GM12878 (cell line): ENCODE data around the gene NOS2. TPM values are rescaled to one million over a fixed set of nuclear protein-coding genes. Genes with fewer than 3 reads are reported as not detected.
A peak's percentile ranks its signal among the peaks of the same experiment; 100 is the strongest.
"Not testable (repeated sequence)": the region's sequence is repeated elsewhere in the genome, so short reads cannot be mapped to it uniquely, and the experiment has no call there.

ENCODE experiments used
- ATAC-seq: fragments of 200-7000 bp; cut with Tn5 transposase; 3 replicates; pipeline ENCODE4 v1.9.1; 2020; ENCODE audit warnings: mild to moderate bottlenecking, moderate library complexity
- BruUV-seq: library from RNA; stranded (reverse); fragments of 400-500 nt; replicated peaks from 2 replicates; lab custom pipeline; 2021; lab: Mats Ljungman, UMichigan
- CTCF ChIA-PET: fragments of 300-600 bp; sonication (Branson Sonifier 250); formaldehyde crosslinking; extraction: SDS; loops from one replicate; lab custom pipeline; 2021; ENCODE audit warnings: inconsistent platforms; lab: Yijun Ruan, JAX
- POLR2A ChIA-PET: fragments of 350-600 bp; formaldehyde crosslinking; extraction: SDS; loops from one replicate; lab custom pipeline; 2021; ENCODE audit warnings: inconsistent platforms; lab: Charles Lee
- RAD21 ChIA-PET: fragments of 300-600 bp; sonication (Branson Sonifier 250); formaldehyde crosslinking; loops from one replicate; lab custom pipeline; 2023; ENCODE audit warnings: antibody characterized with exemption; ENCODE audit not compliant: unreplicated experiment; lab: Charles Lee
- SMC1A ChIA-PET: fragments of 300-600 bp; sonication (Branson Sonifier 250); formaldehyde crosslinking; loops from one replicate; lab custom pipeline; 2023; ENCODE audit not compliant: unreplicated experiment, uncharacterized antibody; lab: Charles Lee
- DNase-seq: peaks from one replicate; pipeline ENCODE4 v3.0.0-alpha.2; 2011; ENCODE audit warnings: low read depth, low spot score
- FAIRE-seq: peaks from 3 replicates; lab custom pipeline; 2011; peaks lifted over from hg19 to GRCh38; lab: Jason Lieb, UNC
- H2AFZ ChIP-seq: 2 replicates; pipeline ENCODE4 v1.6.0; 2011; ENCODE audit warnings: low read depth, low read length, control low read depth; ENCODE audit not compliant: control insufficient read depth
- H3K27ac ChIP-seq: 2 replicates; pipeline ENCODE4 v1.5.1; 2011; ENCODE audit warnings: control low read depth; ENCODE audit not compliant: control insufficient read depth, insufficient read depth
- H3K27me3 ChIP-seq, 2 experiments: replicated peaks in 1 of 2; 2 replicates each; pipeline versions ENCODE4 v1.6.0 to v1.6.1; 2011; ENCODE audit warnings: low read length in 1 of 2; ENCODE audit not compliant: control insufficient read depth in 2 of 2, insufficient read depth in 2 of 2
- H3K36me3 ChIP-seq, 2 experiments: 2 replicates each; pipeline ENCODE4 v1.5.1; 2011; ENCODE audit warnings: low read length in 1 of 2; ENCODE audit not compliant: control insufficient read depth in 2 of 2, insufficient read depth in 2 of 2
- H3K4me1 ChIP-seq: 2 replicates; pipeline ENCODE4 v1.6.1; 2011; ENCODE audit warnings: mild to moderate bottlenecking, low read length, moderate library complexity, mixed read lengths; ENCODE audit not compliant: control insufficient read depth, insufficient read depth
- H3K4me2 ChIP-seq: 2 replicates; pipeline ENCODE4 v1.6.0; 2011; ENCODE audit warnings: control low read depth; ENCODE audit not compliant: control insufficient read depth, insufficient read depth
- H3K4me3 ChIP-seq: fragments of 200-600 bp; sonication (generic); 2 replicates; pipeline ENCODE4 v1.5.1; 2016
- H3K79me2 ChIP-seq: 2 replicates; pipeline ENCODE4 v1.6.0; 2011; ENCODE audit warnings: low read length; ENCODE audit not compliant: control insufficient read depth, insufficient read depth
- H3K9ac ChIP-seq: 2 replicates; pipeline ENCODE4 v1.8.0; 2011; ENCODE audit warnings: low read length, control low read depth, mixed read lengths; ENCODE audit not compliant: control insufficient read depth, insufficient read depth
- H3K9me3 ChIP-seq: replicated peaks from 3 replicates; pipeline ENCODE4 v1.5.1; 2011; ENCODE audit warnings: mild to moderate bottlenecking, low read length; ENCODE audit not compliant: control insufficient read depth, insufficient read depth
- H4K20me1 ChIP-seq: 2 replicates; pipeline ENCODE4 v1.6.0; 2011; ENCODE audit not compliant: control insufficient read depth, insufficient read depth
- BRCA1 ChIP-seq: IDR thresholded peaks from 2 replicates; pipeline ENCODE4 v1.6.1; 2011; ENCODE audit warnings: low read depth, low read length, improper control_type of control experiment
- EP300 ChIP-seq, 2 experiments: fragments of 150-350 bp in 1 of 2; IDR thresholded peaks; 2 replicates each; pipeline ENCODE4 v1.6.1; 2011 to 2012; ENCODE audit warnings: low read depth in 2 of 2, low read length in 2 of 2, borderline replicate concordance in 1 of 2, improper control_type of control experiment in 1 of 2, inconsistent platforms in 1 of 2; ENCODE audit not compliant: control insufficient read depth in 1 of 2
- IKZF2 ChIP-seq, 2 experiments: fragments of 450-650 bp; IDR thresholded peaks; 2 replicates each; pipeline ENCODE4 v1.6.1; 2017; ENCODE audit warnings: mild to moderate bottlenecking in 2 of 2, moderate library complexity in 2 of 2
- NFYB ChIP-seq: IDR thresholded peaks from 2 replicates; pipeline ENCODE4 v1.6.1; 2011; ENCODE audit warnings: low read depth, mild to moderate bottlenecking, low read length, improper control_type of control experiment, moderate library complexity; ENCODE audit not compliant: insufficient read depth
- PML ChIP-seq: IDR thresholded peaks from 2 replicates; pipeline ENCODE4 v1.6.1; 2012; ENCODE audit warnings: low read length, inconsistent platforms
- RFX5 ChIP-seq: IDR thresholded peaks from 2 replicates; pipeline ENCODE4 v1.6.1; 2011; ENCODE audit warnings: low read depth, low read length, improper control_type of control experiment
- SRF ChIP-seq, 2 experiments: IDR thresholded peaks; 2 replicates each; pipeline ENCODE4 v1.6.1; 2011; ENCODE audit warnings: low read depth in 2 of 2, low read length in 2 of 2, mild to moderate bottlenecking in 1 of 2, moderate library complexity in 1 of 2
- SUPT20H ChIP-seq: IDR thresholded peaks from 2 replicates; pipeline ENCODE4 v1.6.1; 2011; ENCODE audit warnings: low read depth, mild to moderate bottlenecking, low read length, moderate library complexity, borderline replicate concordance; ENCODE audit not compliant: control insufficient read depth
- YY1 ChIP-seq: IDR thresholded peaks from 2 replicates; pipeline ENCODE4 v1.6.1; 2011; ENCODE audit warnings: low read depth, mild to moderate bottlenecking, low read length
- ZNF207 ChIP-seq: fragments of 450-650 bp; IDR thresholded peaks from 2 replicates; pipeline ENCODE4 v1.6.1; 2014; ENCODE audit warnings: antibody characterized with exemption, mild to moderate bottlenecking, borderline replicate concordance
- WGBS: methylation state at CpG from one replicate; pipeline ENCODE4 v1.1.6; 2016; ENCODE audit warnings: low lambda C conversion rate; ENCODE audit not compliant: insufficient replicate concordance, insufficient coverage; ENCODE audit errors: missing lambda C conversion rate; 5-methylcytosine and 5-hydroxymethylcytosine counted together
- in situ Hi-C: fragments of 300-500 bp; cut with MboI; formaldehyde crosslinking; loops from 9 replicates; pipeline ENCODE4 v1.14.3; 2018; ENCODE audit warnings: mixed read lengths
- intact Hi-C: fragments of 100-400 bp; cut with micrococcal nuclease; formaldehyde crosslinking; loops from one replicate; pipeline ENCODE4 v1.14.2; 2022; ENCODE audit not compliant: unreplicated experiment
- polyA plus RNA-seq, 11 experiments: library from polyadenylated mRNA; depleted of rRNA in 4 of 11; unstranded in 6 of 11; stranded (reverse) in 5 of 11; fragments of >200 nt; fragmentation: Nextera tagmentation in 4 of 11; fragmentation: Illumina TruSeq in 1 of 11; extraction: Ambion mirVana in 4 of 11; extraction: Trizol in 1 of 11; gene quantifications; 1 replicate in 1 of 11; 2 replicates in 10 of 11; pipeline versions ENCODE4 v1.2.1 to v1.2.3, GENCODE V29; 2011 to 2016; ENCODE audit warnings: inconsistent platforms in 2 of 11, missing spikeins in 2 of 11, low read depth in 1 of 11
- total RNA-seq, 4 experiments: library from RNA; depleted of rRNA in 3 of 4; stranded (reverse); fragments of >200 nt in 3 of 4; fragmentation: Illumina TruSeq in 1 of 4; extraction: Trizol in 1 of 4; gene quantifications; 2 replicates each; pipeline versions ENCODE4 v1.2.1 to v1.2.3, GENCODE V29; 2013 to 2021
- TF ChIP-seq, protein P1 (sequence below): IDR thresholded peaks from 2 replicates; pipeline ENCODE4 v1.6.1; 2011; ENCODE audit warnings: borderline replicate concordance, low read depth, mild to moderate bottlenecking, moderate library complexity, mixed read lengths, low read length; ENCODE audit not compliant: insufficient read depth; ENCODE audit errors: extremely low read length
- TF ChIP-seq, protein P2 (sequence below): fragments of 450-650 bp; IDR thresholded peaks from 2 replicates; pipeline ENCODE4 v1.6.1; 2017; ENCODE audit warnings: low read depth, mild to moderate bottlenecking, moderate library complexity
- TF ChIP-seq, protein P3 (sequence below): fragments of 450-650 bp; IDR thresholded peaks from 2 replicates; pipeline ENCODE4 v1.6.1; 2017; ENCODE audit warnings: mild to moderate bottlenecking

NOS2 gene
- total and polyA plus RNA-seq, 10 of the 15 experiments (the other 5 are each of a cell fraction or from before 2014, with no cell fraction given): 0.01 to 0.05 (median 0.01) TPM; not detected in 7

DNA sequence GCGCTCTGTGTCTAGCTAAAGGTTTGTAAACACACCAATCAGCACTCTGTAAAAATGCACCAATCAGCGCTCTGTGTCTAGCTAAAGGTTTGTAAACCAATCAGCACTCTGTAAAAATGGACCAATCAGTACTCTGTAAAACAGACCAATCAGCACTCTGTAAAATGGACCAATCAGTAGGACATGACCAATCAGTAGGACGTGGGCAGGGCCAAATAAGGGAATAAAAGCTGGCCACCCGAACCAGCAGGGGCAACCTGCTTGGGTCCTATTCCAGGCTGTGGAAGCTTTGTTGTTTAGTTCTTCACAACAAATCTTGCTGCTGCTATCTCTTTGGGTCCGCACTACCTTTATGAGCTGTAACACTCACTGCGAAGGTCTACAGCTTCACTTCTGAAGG, 74.3 kb downstream of the NOS2 start:
- POLR2A ChIA-PET, in situ Hi-C loops, RAD21 ChIA-PET, DNase-seq, SMC1A ChIA-PET, H3K9me3 ChIP-seq, H3K79me2 ChIP-seq, ATAC-seq, H3K9ac ChIP-seq, H3K36me3 ChIP-seq, H3K27me3 ChIP-seq, H3K4me3 ChIP-seq, H3K4me1 ChIP-seq, H3K4me2 ChIP-seq, FAIRE-seq, intact Hi-C loops, CTCF ChIA-PET, BruUV-seq, H3K27ac ChIP-seq, H4K20me1 ChIP-seq, H2AFZ ChIP-seq: not testable (repeated sequence)
- 38% methylated on average over 6 of the region's 6 CpGs for WGBS
- TF ChIP-seq NFYB: 0 out of 2 replicates have a peak, but pooled peaks have one; percentile 38

DNA sequence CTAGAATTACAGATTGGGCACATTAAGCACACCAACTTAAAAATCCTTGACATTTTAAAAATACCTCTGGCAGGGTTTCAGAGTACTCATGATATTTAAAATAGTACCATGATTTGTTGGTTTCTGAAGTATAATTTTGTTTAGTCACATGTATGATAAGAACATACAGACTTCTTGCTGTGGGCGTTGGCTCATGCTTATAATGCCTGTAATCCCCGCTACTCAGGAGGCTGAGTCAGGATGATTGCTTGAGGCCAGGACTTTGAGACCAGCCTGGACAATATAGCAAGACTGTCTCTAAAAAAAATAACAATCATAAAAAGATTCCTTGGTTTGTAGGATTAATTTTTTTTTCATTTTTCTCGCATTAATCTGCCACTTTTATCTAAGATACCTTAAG, 78.5 kb downstream of the NOS2 start:
- WGBS: 31% methylated on average over 3 of the region's 3 CpGs
- BruUV-seq: no TSS peak
- ChIA-PET POLR2A (no interaction called here), CTCF (no interaction called here), SMC1A (no interaction called here), RAD21 (no interaction called here)
- Histone ChIP-seq H3K27me3 (no peaks in the 10 kb centered on the region; a peak in 1 of 4 replicates), H3K9ac (no peak overlapping the region), H3K27ac (no peak overlapping the region), H3K4me2 (no peak overlapping the region), H3K4me3 (no peak overlapping the region), H3K79me2 (no peaks in the 10 kb centered on the region), H3K36me3 (no peaks in the 10 kb centered on the region), H2AFZ (no peak overlapping the region), H3K9me3 (no peaks in the 10 kb centered on the region; the same call in 2 of the 3 replicates), H3K4me1 (no peaks in the 10 kb centered on the region), H4K20me1 (no peaks in the 10 kb centered on the region)
- in situ Hi-C loops (no loop called here), intact Hi-C loops (no loop called here)
- DNase-seq (no peak), ATAC-seq (no peak), FAIRE-seq (no peak)
- TF ChIP-seq, protein P1, sequence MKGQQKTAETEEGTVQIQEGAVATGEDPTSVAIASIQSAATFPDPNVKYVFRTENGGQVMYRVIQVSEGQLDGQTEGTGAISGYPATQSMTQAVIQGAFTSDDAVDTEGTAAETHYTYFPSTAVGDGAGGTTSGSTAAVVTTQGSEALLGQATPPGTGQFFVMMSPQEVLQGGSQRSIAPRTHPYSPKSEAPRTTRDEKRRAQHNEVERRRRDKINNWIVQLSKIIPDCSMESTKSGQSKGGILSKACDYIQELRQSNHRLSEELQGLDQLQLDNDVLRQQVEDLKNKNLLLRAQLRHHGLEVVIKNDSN: no peak
- TF ChIP-seq, protein P2, sequence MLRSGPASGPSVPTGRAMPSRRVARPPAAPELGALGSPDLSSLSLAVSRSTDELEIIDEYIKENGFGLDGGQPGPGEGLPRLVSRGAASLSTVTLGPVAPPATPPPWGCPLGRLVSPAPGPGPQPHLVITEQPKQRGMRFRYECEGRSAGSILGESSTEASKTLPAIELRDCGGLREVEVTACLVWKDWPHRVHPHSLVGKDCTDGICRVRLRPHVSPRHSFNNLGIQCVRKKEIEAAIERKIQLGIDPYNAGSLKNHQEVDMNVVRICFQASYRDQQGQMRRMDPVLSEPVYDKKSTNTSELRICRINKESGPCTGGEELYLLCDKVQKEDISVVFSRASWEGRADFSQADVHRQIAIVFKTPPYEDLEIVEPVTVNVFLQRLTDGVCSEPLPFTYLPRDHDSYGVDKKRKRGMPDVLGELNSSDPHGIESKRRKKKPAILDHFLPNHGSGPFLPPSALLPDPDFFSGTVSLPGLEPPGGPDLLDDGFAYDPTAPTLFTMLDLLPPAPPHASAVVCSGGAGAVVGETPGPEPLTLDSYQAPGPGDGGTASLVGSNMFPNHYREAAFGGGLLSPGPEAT: no peak
- TF ChIP-seq SRF (IDR thresholded peaks at IDR 0.05; ENCODE audit: low read depth in 2 of 2, low read length in 2 of 2): no peak
- TF ChIP-seq RFX5: no peak
- TF ChIP-seq, protein P3, sequence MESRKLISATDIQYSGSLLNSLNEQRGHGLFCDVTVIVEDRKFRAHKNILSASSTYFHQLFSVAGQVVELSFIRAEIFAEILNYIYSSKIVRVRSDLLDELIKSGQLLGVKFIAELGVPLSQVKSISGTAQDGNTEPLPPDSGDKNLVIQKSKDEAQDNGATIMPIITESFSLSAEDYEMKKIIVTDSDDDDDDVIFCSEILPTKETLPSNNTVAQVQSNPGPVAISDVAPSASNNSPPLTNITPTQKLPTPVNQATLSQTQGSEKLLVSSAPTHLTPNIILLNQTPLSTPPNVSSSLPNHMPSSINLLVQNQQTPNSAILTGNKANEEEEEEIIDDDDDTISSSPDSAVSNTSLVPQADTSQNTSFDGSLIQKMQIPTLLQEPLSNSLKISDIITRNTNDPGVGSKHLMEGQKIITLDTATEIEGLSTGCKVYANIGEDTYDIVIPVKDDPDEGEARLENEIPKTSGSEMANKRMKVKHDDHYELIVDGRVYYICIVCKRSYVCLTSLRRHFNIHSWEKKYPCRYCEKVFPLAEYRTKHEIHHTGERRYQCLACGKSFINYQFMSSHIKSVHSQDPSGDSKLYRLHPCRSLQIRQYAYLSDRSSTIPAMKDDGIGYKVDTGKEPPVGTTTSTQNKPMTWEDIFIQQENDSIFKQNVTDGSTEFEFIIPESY: no peak
- no peak for TF ChIP-seq EP300 (IDR thresholded peaks at IDR 0.05; ENCODE audit: borderline replicate concordance in 1 of 2, control insufficient read depth in 1 of 2, low read depth in 2 of 2, low read length in 2 of 2)
- TF ChIP-seq PML: no peak
- TF ChIP-seq IKZF2 (IDR thresholded peaks at IDR 0.05): no peak
- TF ChIP-seq SUPT20H: no peak
- no peak for TF ChIP-seq YY1
- no peak for TF ChIP-seq BRCA1
- no peak for TF ChIP-seq ZNF207
